HepG2 (cell line): ENCODE measurements around the gene LIME1. TPM values are rescaled to one million over a fixed set of nuclear protein-coding genes. Genes with fewer than 3 reads are reported as not detected.

Source experiments
- ATAC-seq: fragments of 200-7000 bp; cut with Tn5 transposase; 3 replicates; pipeline ENCODE4 v1.9.1; 2020; ENCODE audit warnings: mild to moderate bottlenecking, moderate library complexity
- BruUV-seq: library from RNA; stranded (reverse); fragments of 400-500 nt; replicated peaks from 2 replicates; lab custom pipeline; 2021; lab: Mats Ljungman, UMichigan
- CTCF ChIA-PET: fragments of 300-600 bp; formaldehyde crosslinking; extraction: SDS; loops from one replicate; lab custom pipeline; 2021; ENCODE audit warnings: low total read pairs, inconsistent platforms, low intra/inter-chr PET ratio; lab: Yijun Ruan, JAX
- POLR2A ChIA-PET: fragments of 350-600 bp; sonication (Branson Sonifier 250); formaldehyde crosslinking; loops from one replicate; lab custom pipeline; 2020; ENCODE audit warnings: antibody characterized with exemption, inconsistent platforms; lab: Yijun Ruan, JAX
- DNase-seq: peaks from one replicate; pipeline ENCODE4 v3.0.0-alpha.2; 2015; ENCODE audit warnings: low spot score
- FAIRE-seq: peaks from 3 replicates; lab custom pipeline; 2011; peaks lifted over from hg19 to GRCh38; lab: Jason Lieb, UNC
- H2AFZ ChIP-seq: one replicate; pipeline ENCODE4 v1.6.1; 2011; ENCODE audit warnings: low read length, inconsistent platforms
- H3K27ac ChIP-seq: fragments of 300-600 bp; 3 replicates; pipeline ENCODE4 v1.8.0; 2011; ENCODE audit warnings: mixed run types, mild to moderate bottlenecking, mixed read lengths, low read length, inconsistent platforms; ENCODE audit not compliant: insufficient read depth; ENCODE audit errors: extremely low read length
- H3K27me3 ChIP-seq, 2 experiments: fragments of 200-600 bp in 1 of 2; 2 replicates in 1 of 2; 3 replicates in 1 of 2; pipeline versions ENCODE4 v1.6.0 to v1.8.0; 2011; ENCODE audit warnings: low read length in 2 of 2, mild to moderate bottlenecking in 2 of 2, moderate library complexity in 2 of 2, inconsistent platforms in 1 of 2; ENCODE audit not compliant: insufficient read depth in 2 of 2, control insufficient read depth in 1 of 2
- H3K36me3 ChIP-seq, 2 experiments: fragments of 200-600 bp in 1 of 2; replicated peaks in 1 of 2; 2 replicates in 1 of 2; 3 replicates in 1 of 2; pipeline versions ENCODE4 v1.5.1 to v1.8.0; 2011; ENCODE audit warnings: low read length in 2 of 2, inconsistent platforms in 1 of 2; ENCODE audit not compliant: insufficient read depth in 2 of 2, control insufficient read depth in 1 of 2
- H3K4me1 ChIP-seq: 2 replicates; pipeline ENCODE4 v1.5.1; 2012; ENCODE audit warnings: low read length, inconsistent platforms; ENCODE audit not compliant: insufficient read depth
- H3K4me2 ChIP-seq: 2 replicates; pipeline ENCODE4 v1.6.0; 2011; ENCODE audit warnings: low read depth, low read length, inconsistent platforms
- H3K4me3 ChIP-seq, 3 experiments: fragments of 200-600 bp in 1 of 3; sonication (generic), shearing (Covaris generic) in 1 of 3; replicated peaks in 1 of 3; 2 replicates each; pipeline ENCODE4 v1.5.1; 2011 to 2016; ENCODE audit warnings: low read length in 3 of 3, inconsistent platforms in 2 of 3, low read depth in 2 of 3, mild to moderate bottlenecking in 2 of 3, control low read depth in 1 of 3, mixed read lengths in 1 of 3; ENCODE audit not compliant: insufficient read depth in 1 of 3
- H3K79me2 ChIP-seq: one replicate; pipeline ENCODE4 v1.6.1; 2011; ENCODE audit warnings: low read length, inconsistent platforms; ENCODE audit not compliant: insufficient read depth
- H3K9ac ChIP-seq: 2 replicates; pipeline ENCODE4 v1.6.0; 2011; ENCODE audit warnings: mild to moderate bottlenecking, low read depth, low read length, inconsistent platforms; ENCODE audit not compliant: insufficient read depth
- H3K9me3 ChIP-seq: 2 replicates; pipeline ENCODE4 v1.5.1; 2012; ENCODE audit warnings: mild to moderate bottlenecking, low read length
- H4K20me1 ChIP-seq: 2 replicates; pipeline ENCODE4 v1.6.0; 2011; ENCODE audit warnings: inconsistent platforms, mild to moderate bottlenecking, low read length, moderate library complexity; ENCODE audit not compliant: insufficient read depth
- BORCS8-MEF2B ChIP-seq: sonication (generic); formaldehyde crosslinking; IDR thresholded peaks from 2 replicates; pipeline ENCODE4 v1.8.0; 2022; ENCODE audit warnings: mild to moderate bottlenecking, missing genetic modification reagents
- EP300 ChIP-seq, 3 experiments: sonication (generic) in 1 of 3; formaldehyde crosslinking in 1 of 3; IDR thresholded peaks; 2 replicates each; pipeline versions ENCODE4 v1.5.1 to v1.6.1; 2011 to 2020; ENCODE audit warnings: low read depth in 2 of 3, low read length in 2 of 3, borderline replicate concordance in 1 of 3, improper control_type of control experiment in 1 of 3, mild to moderate bottlenecking in 1 of 3, missing genetic modification reagents in 1 of 3, moderate library complexity in 1 of 3
- PITX1 ChIP-seq: sonication (generic); formaldehyde crosslinking; IDR thresholded peaks from 2 replicates; pipeline ENCODE4 v1.5.1; 2020; ENCODE audit warnings: mild to moderate bottlenecking, missing genetic modification reagents
- SMC3 ChIP-seq: IDR thresholded peaks from 2 replicates; pipeline ENCODE4 v1.6.1; 2011; ENCODE audit warnings: low read length, improper control_type of control experiment
- SSRP1 ChIP-seq: IDR thresholded peaks from 2 replicates; pipeline ENCODE4 v1.6.1; 2016; ENCODE audit warnings: control low read depth
- ZBED4 ChIP-seq: sonication (generic); formaldehyde crosslinking; IDR thresholded peaks from 2 replicates; pipeline ENCODE4 v1.4.0; 2020; ENCODE audit warnings: missing genetic modification reagents, borderline replicate concordance
- ZFX ChIP-seq: sonication (generic); formaldehyde crosslinking; IDR thresholded peaks from 2 replicates; pipeline ENCODE4 v1.4.0; 2020; ENCODE audit warnings: mild to moderate bottlenecking, low read depth, missing genetic modification reagents, moderate library complexity
- ZNF296 ChIP-seq: sonication (generic); formaldehyde crosslinking; conservative IDR thresholded peaks from 2 replicates; pipeline ENCODE4 v1.5.0; 2020; ENCODE audit warnings: mild to moderate bottlenecking, missing genetic modification reagents
- ZSCAN12 ChIP-seq: sonication (generic); formaldehyde crosslinking; IDR thresholded peaks from 2 replicates; pipeline ENCODE4 v1.9.0; 2021; ENCODE audit warnings: mild to moderate bottlenecking, missing genetic modification reagents
- WGBS: methylation state at CpG from one replicate; pipeline ENCODE4 v1.1.6; 2017; ENCODE audit warnings: low lambda C conversion rate; 5-methylcytosine and 5-hydroxymethylcytosine counted together
- in situ Hi-C: cut with HindIII; loops from 2 replicates; pipeline ENCODE4 v1.10.0; 2017; ENCODE audit warnings: low pct_unique_long_range_greater_than_20kb; ENCODE audit not compliant: extremely low pct_ligation_motif_present
- intact Hi-C: fragments of 100-400 bp; cut with micrococcal nuclease; formaldehyde crosslinking; loops from one replicate; pipeline ENCODE4 v1.10.0; 2022; ENCODE audit not compliant: unreplicated experiment
- polyA plus RNA-seq, 8 experiments: library from polyadenylated mRNA; depleted of rRNA in 3 of 8; stranded (reverse) in 7 of 8; unstranded in 1 of 8; fragments of >200 nt; fragmentation: Illumina TruSeq in 4 of 8; extraction: Trizol in 4 of 8; gene quantifications; 2 replicates each; pipeline versions ENCODE4 v1.2.1 to v1.2.3, GENCODE V29; 2011 to 2016; ENCODE audit warnings: low read depth in 4 of 8, missing spikeins in 1 of 8, mixed read lengths in 1 of 8; ENCODE audit not compliant: insufficient read depth in 1 of 8
- total RNA-seq, 5 experiments: library from RNA; depleted of rRNA; stranded (reverse); fragments of >200 nt; fragmentation: Illumina TruSeq; extraction: Trizol; gene quantifications; 2 replicates each; pipeline ENCODE4 v1.2.3, GENCODE V29; 2016; ENCODE audit warnings: low read depth in 1 of 5
- TF ChIP-seq, protein P1 (sequence below): sonication (generic); formaldehyde crosslinking; IDR thresholded peaks from 2 replicates; pipeline ENCODE4 v1.5.1; 2020; ENCODE audit warnings: missing genetic modification reagents, mild to moderate bottlenecking, borderline replicate concordance
- TF ChIP-seq, protein P2 (sequence below): sonication (generic); formaldehyde crosslinking; IDR thresholded peaks from 2 replicates; pipeline ENCODE4 v1.5.0; 2020; ENCODE audit warnings: mild to moderate bottlenecking, missing genetic modification reagents, borderline replicate concordance

Gene LIME1
- total and polyA plus RNA-seq, 2 of the 13 experiments (the other 11 are each of a cell fraction or from before 2014, with no cell fraction given) = 13.0 to 61.5 TPM

DNA sequence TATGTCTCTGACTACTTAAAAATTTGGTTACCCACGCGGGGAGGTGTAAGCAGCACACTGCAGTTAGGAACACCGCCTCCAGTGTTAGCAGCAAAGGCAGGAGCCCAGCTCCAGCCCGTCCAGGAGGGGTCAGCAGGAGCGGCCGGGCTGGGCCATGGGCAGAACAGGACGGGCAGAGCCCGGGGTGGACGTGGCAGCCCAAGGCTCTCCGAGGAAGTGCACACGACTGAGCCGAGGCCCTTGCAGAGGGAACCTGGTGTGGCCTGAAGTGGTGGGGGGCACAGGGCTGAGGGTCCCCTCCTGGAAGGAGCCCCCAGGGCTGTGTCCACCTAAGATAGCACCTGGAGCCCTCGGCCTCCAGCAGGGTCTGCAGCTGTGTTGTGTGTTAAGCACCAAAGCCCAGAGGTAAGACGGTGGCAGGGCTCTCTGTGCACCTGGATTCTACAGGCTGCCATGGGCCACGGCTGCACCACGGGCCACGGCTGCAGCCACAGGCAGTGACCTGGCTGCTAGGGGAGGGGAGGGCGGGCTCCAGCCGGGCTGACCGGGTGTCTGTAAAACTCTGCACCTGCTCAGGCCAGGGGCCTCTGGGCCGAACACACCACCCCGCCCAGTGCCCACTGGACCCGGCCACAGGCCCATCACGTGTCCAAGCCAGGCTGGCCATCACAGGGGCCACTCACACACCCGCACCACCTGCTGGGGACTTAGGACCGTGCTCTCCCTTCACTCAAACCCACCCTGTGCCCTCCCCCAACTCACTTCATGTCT lies 9.7 kb downstream of the LIME1 start:
- POLR2A ChIA-PET = interaction anchor here (0.9 to 2.7 kb wide), 5 partner anchors 12 to 208 kb away, joined by 4 to 9 read pairs (median 8); partner anchors contain the start of genes ARFRP1, TPD52L2 and ZGPAT
- peak; percentile 27 for ATAC-seq
- 58% methylated on average over 19 of the region's 26 CpGs for WGBS
- intact Hi-C loops (loop anchor here (10.0 kb wide), 1 partner anchor 119 kb away; the partner anchor contains the start of genes ABHD16B and TPD52L2), in situ Hi-C loops (no loop called here)
- Histone ChIP-seq H3K4me2 (peak overlapping the region; percentile 77), H3K36me3 (peaks cover 17 to 27% of the 10 kb centered on the region in 2 experiments), H4K20me1 (no peaks in the 10 kb centered on the region), H3K79me2 (peaks cover 9% of the 10 kb centered on the region), H3K4me3 (peak overlapping the region in 1 of 3 experiments; percentile 8; a peak in 1 of 6 replicates), H2AFZ (no peak overlapping the region), H3K4me1 (peaks cover 82% of the 10 kb centered on the region), H3K9me3 (no peaks in the 10 kb centered on the region), H3K27ac (peak overlapping the region; percentile 19), H3K9ac (peak overlapping the region; percentile 26; the same call in 1 of the 2 replicates), H3K27me3 (no peaks in the 10 kb centered on the region)
- BruUV-seq = no TSS peak
- FAIRE-seq = no peak
- CTCF ChIA-PET = no interaction called here
- no peak for DNase-seq
- TF ChIP-seq, protein P1, sequence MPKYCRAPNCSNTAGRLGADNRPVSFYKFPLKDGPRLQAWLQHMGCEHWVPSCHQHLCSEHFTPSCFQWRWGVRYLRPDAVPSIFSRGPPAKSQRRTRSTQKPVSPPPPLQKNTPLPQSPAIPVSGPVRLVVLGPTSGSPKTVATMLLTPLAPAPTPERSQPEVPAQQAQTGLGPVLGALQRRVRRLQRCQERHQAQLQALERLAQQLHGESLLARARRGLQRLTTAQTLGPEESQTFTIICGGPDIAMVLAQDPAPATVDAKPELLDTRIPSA (CRISPR knock-in tag) = no peak
- TF ChIP-seq ZFX (CRISPR knock-in tag) = peak; percentile 64
- peak; percentile 90; the same call in 1 of the 2 replicates for TF ChIP-seq ZBED4 (CRISPR knock-in tag)
- peak; percentile 24; the same call in 1 of the 2 replicates for TF ChIP-seq PITX1
- no peak for TF ChIP-seq BORCS8-MEF2B (CRISPR knock-in tag)
- TF ChIP-seq SMC3 = no peak
- TF ChIP-seq EP300 (IDR thresholded peaks at IDR 0.05; ENCODE audit: low read depth in 2 of 2, low read length in 2 of 2) = no peak
- TF ChIP-seq EP300 (CRISPR knock-in tag; IDR thresholded peaks at IDR 0.05; ENCODE audit: borderline replicate concordance) = no peak
- peak; percentile 92 for TF ChIP-seq SSRP1 (CRISPR knock-in tag)
- TF ChIP-seq, protein P2, sequence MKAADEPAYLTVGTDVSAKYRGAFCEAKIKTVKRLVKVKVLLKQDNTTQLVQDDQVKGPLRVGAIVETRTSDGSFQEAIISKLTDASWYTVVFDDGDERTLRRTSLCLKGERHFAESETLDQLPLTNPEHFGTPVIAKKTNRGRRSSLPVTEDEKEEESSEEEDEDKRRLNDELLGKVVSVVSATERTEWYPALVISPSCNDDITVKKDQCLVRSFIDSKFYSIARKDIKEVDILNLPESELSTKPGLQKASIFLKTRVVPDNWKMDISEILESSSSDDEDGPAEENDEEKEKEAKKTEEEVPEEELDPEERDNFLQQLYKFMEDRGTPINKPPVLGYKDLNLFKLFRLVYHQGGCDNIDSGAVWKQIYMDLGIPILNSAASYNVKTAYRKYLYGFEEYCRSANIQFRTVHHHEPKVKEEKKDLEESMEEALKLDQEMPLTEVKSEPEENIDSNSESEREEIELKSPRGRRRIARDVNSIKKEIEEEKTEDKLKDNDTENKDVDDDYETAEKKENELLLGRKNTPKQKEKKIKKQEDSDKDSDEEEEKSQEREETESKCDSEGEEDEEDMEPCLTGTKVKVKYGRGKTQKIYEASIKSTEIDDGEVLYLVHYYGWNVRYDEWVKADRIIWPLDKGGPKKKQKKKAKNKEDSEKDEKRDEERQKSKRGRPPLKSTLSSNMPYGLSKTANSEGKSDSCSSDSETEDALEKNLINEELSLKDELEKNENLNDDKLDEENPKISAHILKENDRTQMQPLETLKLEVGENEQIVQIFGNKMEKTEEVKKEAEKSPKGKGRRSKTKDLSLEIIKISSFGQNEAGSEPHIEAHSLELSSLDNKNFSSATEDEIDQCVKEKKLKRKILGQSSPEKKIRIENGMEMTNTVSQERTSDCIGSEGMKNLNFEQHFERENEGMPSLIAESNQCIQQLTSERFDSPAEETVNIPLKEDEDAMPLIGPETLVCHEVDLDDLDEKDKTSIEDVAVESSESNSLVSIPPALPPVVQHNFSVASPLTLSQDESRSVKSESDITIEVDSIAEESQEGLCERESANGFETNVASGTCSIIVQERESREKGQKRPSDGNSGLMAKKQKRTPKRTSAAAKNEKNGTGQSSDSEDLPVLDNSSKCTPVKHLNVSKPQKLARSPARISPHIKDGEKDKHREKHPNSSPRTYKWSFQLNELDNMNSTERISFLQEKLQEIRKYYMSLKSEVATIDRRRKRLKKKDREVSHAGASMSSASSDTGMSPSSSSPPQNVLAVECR (CRISPR knock-in tag) = peak; percentile 33; the same call in 1 of the 2 replicates
- TF ChIP-seq ZSCAN12 (CRISPR knock-in tag) = no peak
- TF ChIP-seq ZNF296 = no peak
